HEK293T (cell line): Measurements from ENCODE around the gene PRKCA.

ENCODE experiments used
- ARNT ChIP-seq: fragments of 450-650 bp; IDR thresholded peaks from 2 replicates; pipeline ENCODE4 v1.6.1; 2017; ENCODE audit warnings: mild to moderate bottlenecking
- BHLHE40 ChIP-seq: fragments of 450-650 bp; IDR thresholded peaks from 2 replicates; pipeline ENCODE4 v1.6.1; 2016; ENCODE audit warnings: mild to moderate bottlenecking, moderate library complexity, borderline replicate concordance
- ELF4 ChIP-seq: fragments of 450-650 bp; IDR thresholded peaks from 2 replicates; pipeline ENCODE4 v1.6.1; 2017; ENCODE audit warnings: antibody characterized with exemption
- FOXA1 ChIP-seq: fragments of 450-650 bp; IDR thresholded peaks from 2 replicates; pipeline ENCODE4 v1.6.1; 2016; ENCODE audit warnings: mild to moderate bottlenecking
- FOXK2 ChIP-seq: fragments of 450-650 bp; IDR thresholded peaks from 2 replicates; pipeline ENCODE4 v1.6.1; 2016; ENCODE audit warnings: mild to moderate bottlenecking
- FOXM1 ChIP-seq: fragments of 450-650 bp; IDR thresholded peaks from 2 replicates; pipeline ENCODE4 v1.6.1; 2017; ENCODE audit warnings: mild to moderate bottlenecking, borderline replicate concordance
- HDGF ChIP-seq: fragments of 450-650 bp; IDR thresholded peaks from 2 replicates; pipeline ENCODE4 v1.6.1; 2017; ENCODE audit warnings: antibody characterized with exemption, borderline replicate concordance
- L3MBTL2 ChIP-seq: fragments of 450-650 bp; conservative IDR thresholded peaks from 2 replicates; pipeline ENCODE4 v1.6.1; 2016; ENCODE audit warnings: mild to moderate bottlenecking
- LEF1 ChIP-seq: fragments of 450-650 bp; IDR thresholded peaks from 2 replicates; pipeline ENCODE4 v1.6.1; 2017; ENCODE audit warnings: mild to moderate bottlenecking, borderline replicate concordance
- SP1 ChIP-seq: fragments of 450-650 bp; IDR thresholded peaks from 2 replicates; pipeline ENCODE4 v1.6.1; 2017
- SUZ12 ChIP-seq: fragments of 450-650 bp; IDR thresholded peaks from 2 replicates; pipeline ENCODE4 v1.6.1; 2016; ENCODE audit warnings: mild to moderate bottlenecking
- ZNF384 ChIP-seq: fragments of 450-650 bp; IDR thresholded peaks from 2 replicates; pipeline ENCODE4 v1.6.1; 2016

DNA sequence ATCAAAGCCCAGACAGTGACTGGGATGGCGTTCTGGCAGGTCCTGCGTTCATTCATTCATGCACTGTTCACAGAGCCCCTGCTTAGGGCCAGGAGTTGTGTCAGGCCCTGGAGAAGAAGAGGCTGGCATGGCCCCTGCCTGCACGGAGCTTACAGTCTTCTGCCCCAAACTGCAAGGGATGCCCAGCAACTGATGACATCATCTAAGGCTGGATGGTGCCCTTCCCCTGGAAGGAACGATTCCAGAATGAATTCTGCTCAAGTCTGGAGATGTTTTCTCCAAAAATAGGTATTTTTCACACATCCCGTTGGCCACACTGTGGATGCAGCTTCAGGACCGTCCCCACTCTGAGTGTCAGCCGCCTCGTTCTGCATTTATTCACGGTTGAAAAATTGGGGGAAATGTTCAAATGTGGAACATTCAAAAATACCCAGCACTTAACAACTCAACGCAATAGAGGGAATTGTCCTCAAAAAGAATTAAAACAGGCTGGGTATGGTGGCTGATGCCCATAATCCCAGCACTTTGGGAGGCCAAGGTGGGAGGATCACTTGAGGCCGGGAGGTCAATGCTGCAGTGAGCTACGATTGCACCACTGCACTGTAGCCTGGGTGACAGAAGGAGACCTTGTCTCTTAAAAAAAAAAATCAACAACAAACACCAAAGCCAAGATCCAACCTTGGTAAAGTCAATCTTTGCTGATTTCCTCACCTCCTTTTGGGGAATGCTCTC, 508.7 kb downstream of the PRKCA start:
- TF ChIP-seq FOXM1 (no peak), SUZ12 (no peak), HDGF (no peak), SP1 (no peak), L3MBTL2 (no peak), LEF1 (no peak), FOXK2 (no peak), BHLHE40 (no peak), ZNF384 (no peak), FOXA1 (no peak), ELF4 (no peak), ARNT (no peak)
